A673 (cell line): ENCODE data around the gene CDC42BPB. TPM values are rescaled to one million over a fixed set of nuclear protein-coding genes. Genes with fewer than 3 reads are reported as not detected.
A peak's percentile ranks its signal among the peaks of the same experiment; 100 is the strongest.

ENCODE experiments used
- BruUV-seq: library from RNA; stranded (reverse); fragments of 400-500 nt; replicated peaks from 2 replicates; lab custom pipeline; 2021; lab: Mats Ljungman, UMichigan
- CTCF ChIA-PET: fragments of 300-600 bp; sonication (Branson Sonifier 250); formaldehyde crosslinking; loops from one replicate; lab custom pipeline; 2022; ENCODE audit warnings: antibody characterized with exemption; lab: Charles Lee
- POLR2A ChIA-PET: fragments of 300-600 bp; sonication (Branson Sonifier 250); formaldehyde crosslinking; loops from one replicate; lab custom pipeline; 2022; ENCODE audit warnings: antibody characterized with exemption; ENCODE audit not compliant: low non-redundant PET; lab: Charles Lee
- DNase-seq: peaks from one replicate; pipeline ENCODE4 v3.0.0-alpha.2; 2015; ENCODE audit warnings: low spot score
- H3K27ac ChIP-seq: fragments of 200-600 bp; sonication (generic); 2 replicates; pipeline ENCODE4 v1.5.1; 2016; ENCODE audit warnings: mixed run types, low read depth, mild to moderate bottlenecking, mixed read lengths, antibody characterized with exemption, low read length; ENCODE audit not compliant: poor library complexity, severe bottlenecking
- H3K27me3 ChIP-seq: fragments of 200-600 bp; sonication (generic); replicated peaks from 2 replicates; pipeline ENCODE4 v1.6.1; 2017; ENCODE audit warnings: mixed run types, low read depth, mild to moderate bottlenecking, mixed read lengths, antibody characterized with exemption, low read length; ENCODE audit not compliant: insufficient read depth, poor library complexity
- H3K36me3 ChIP-seq: fragments of 200-600 bp; sonication (generic); 2 replicates; pipeline ENCODE4 v1.6.1; 2016; ENCODE audit warnings: mixed run types, mild to moderate bottlenecking, mixed read lengths, antibody characterized with exemption, low read length; ENCODE audit not compliant: insufficient read depth, poor library complexity, severe bottlenecking
- H3K4me1 ChIP-seq: fragments of 200-600 bp; sonication (generic); 2 replicates; pipeline ENCODE4 v1.6.1; 2017; ENCODE audit warnings: mixed run types, mild to moderate bottlenecking, mixed read lengths, antibody characterized with exemption, low read length; ENCODE audit not compliant: insufficient read depth, poor library complexity, severe bottlenecking
- H3K4me3 ChIP-seq: fragments of 200-600 bp; sonication (generic); 2 replicates; pipeline ENCODE4 v1.5.1; 2016; ENCODE audit warnings: low read depth, mixed run types, mild to moderate bottlenecking, mixed read lengths, low read length; ENCODE audit not compliant: poor library complexity, severe bottlenecking
- H3K9me3 ChIP-seq: fragments of 200-600 bp; sonication (generic); 2 replicates; pipeline ENCODE4 v1.6.1; 2016; ENCODE audit warnings: mixed run types, low read depth, mild to moderate bottlenecking, mixed read lengths, antibody characterized with exemption, low read length; ENCODE audit not compliant: poor library complexity, severe bottlenecking
- EZH2 ChIP-seq: fragments of 200-600 bp; sonication (generic); IDR thresholded peaks from 2 replicates; pipeline ENCODE4 v1.6.1; 2017; ENCODE audit warnings: borderline replicate concordance, low read depth, mild to moderate bottlenecking, mixed read lengths, antibody characterized with exemption, low read length; ENCODE audit not compliant: poor library complexity, severe bottlenecking
- intact Hi-C: fragments of 100-400 bp; cut with micrococcal nuclease; formaldehyde crosslinking; loops from one replicate; pipeline ENCODE4 v1.10.0; 2022; ENCODE audit not compliant: unreplicated experiment
- total RNA-seq: library from RNA; stranded (reverse); gene quantifications from 2 replicates; pipeline ENCODE4 v1.2.3, GENCODE V29; 2021
- TF ChIP-seq, protein P1 (sequence below): fragments of 300-800, 200-600 bp; sonication (generic); conservative IDR thresholded peaks from 2 replicates; pipeline ENCODE4 v1.5.1; 2017; ENCODE audit warnings: low read depth, mild to moderate bottlenecking, antibody characterized with exemption, low read length, moderate library complexity, mixed read lengths

The CDC42BPB gene
- total RNA-seq, 1 experiment from 2014 or later = 103 TPM

DNA sequence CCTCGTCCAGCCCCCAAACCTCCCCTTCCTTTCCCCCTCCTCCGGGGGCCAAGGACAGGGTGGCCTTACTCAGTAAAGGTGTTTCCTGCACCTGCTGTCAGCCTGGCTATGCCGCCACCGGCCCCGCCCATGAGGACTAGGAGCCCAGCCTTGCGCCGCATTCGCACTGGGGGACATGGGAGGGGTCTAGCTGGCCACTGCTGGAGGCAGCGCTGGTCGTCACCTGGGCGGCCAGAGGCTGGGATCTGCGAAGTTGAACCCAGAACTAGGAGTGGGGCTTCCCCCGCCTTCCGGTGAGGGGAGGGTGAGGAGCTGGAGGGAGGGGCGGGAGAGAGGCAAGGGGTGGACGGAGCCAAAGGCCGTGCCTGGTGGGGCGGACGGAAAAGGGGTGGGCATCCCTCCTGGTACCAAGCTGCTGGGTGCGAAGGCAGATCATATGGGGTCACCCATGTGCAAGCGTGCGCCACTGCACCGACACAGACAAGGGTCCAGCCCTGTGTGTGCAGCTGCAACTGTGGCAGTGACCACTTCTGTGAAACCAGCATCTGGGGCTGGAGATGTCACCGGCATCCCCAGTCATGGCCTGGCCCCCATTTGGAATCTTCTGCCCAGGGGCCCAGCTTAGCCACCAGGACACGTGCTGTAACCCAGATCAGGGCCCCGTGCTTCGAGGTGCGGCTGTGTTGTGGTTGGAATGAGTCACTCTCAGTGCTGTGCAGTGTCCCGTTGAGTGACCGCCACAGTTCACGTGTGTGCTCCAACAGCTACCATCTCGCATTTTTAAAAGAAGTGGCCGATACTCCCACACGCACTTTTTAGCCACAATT is 126.4 kb downstream of the CDC42BPB start:
- no TSS peak for BruUV-seq
- CTCF ChIA-PET = no interaction called here
- DNase-seq = no peak
- no peaks in the 10 kb centered on the region for H3K27me3 ChIP-seq
- H3K36me3 ChIP-seq = peaks cover 6% of the 10 kb centered on the region
- peaks cover 11% of the 10 kb centered on the region for H3K4me1 ChIP-seq
- no peak overlapping the region for H3K27ac ChIP-seq
- TF ChIP-seq EZH2 = no peak
- TF ChIP-seq, protein P1, sequence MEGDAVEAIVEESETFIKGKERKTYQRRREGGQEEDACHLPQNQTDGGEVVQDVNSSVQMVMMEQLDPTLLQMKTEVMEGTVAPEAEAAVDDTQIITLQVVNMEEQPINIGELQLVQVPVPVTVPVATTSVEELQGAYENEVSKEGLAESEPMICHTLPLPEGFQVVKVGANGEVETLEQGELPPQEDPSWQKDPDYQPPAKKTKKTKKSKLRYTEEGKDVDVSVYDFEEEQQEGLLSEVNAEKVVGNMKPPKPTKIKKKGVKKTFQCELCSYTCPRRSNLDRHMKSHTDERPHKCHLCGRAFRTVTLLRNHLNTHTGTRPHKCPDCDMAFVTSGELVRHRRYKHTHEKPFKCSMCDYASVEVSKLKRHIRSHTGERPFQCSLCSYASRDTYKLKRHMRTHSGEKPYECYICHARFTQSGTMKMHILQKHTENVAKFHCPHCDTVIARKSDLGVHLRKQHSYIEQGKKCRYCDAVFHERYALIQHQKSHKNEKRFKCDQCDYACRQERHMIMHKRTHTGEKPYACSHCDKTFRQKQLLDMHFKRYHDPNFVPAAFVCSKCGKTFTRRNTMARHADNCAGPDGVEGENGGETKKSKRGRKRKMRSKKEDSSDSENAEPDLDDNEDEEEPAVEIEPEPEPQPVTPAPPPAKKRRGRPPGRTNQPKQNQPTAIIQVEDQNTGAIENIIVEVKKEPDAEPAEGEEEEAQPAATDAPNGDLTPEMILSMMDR = no peak
- peak overlapping the region; percentile 51 for H3K4me3 ChIP-seq
- POLR2A ChIA-PET = no interaction called here
- no peaks in the 10 kb centered on the region for H3K9me3 ChIP-seq
- intact Hi-C loops = no loop called here

DNA sequence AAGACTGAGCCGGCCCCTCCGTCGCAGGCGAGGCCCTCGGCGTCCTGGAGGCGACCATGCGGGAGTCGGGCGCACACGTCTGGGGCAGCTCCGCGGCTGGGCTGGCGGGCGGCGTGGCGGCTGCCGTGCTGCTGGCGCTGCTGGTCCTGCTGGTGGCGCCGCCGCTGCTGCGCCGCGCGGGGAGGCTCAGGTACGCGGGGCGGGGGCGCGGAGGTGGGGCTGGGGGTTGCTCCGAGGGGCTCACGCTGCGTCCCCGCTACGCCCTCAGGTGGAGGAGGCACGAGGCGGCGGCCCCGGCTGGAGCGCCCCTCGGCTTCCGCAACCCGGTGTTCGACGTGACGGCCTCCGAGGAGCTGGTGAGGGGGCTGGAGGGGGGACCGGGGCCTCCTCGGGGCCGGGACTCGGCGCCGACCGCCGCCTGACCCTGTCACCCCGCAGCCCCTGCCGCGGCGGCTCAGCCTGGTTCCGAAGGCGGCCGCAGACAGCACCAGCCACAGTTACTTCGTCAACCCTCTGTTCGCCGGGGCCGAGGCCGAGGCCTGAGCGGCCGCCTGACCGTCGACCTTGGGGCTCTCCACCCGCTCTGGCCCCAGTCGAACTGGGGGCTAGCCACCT is 127.1 kb downstream of the CDC42BPB start:
- Histone ChIP-seq H3K9me3 (no peaks in the 10 kb centered on the region), H3K36me3 (peaks cover 6% of the 10 kb centered on the region), H3K27ac (no peak overlapping the region), H3K27me3 (no peaks in the 10 kb centered on the region), H3K4me3 (peak overlapping the region; percentile 51), H3K4me1 (peaks cover 11% of the 10 kb centered on the region)
- TF ChIP-seq, protein P1 = no peak; the same call in 1 of the 2 replicates
- TF ChIP-seq EZH2 = no peak
- POLR2A ChIA-PET = no interaction called here
- DNase-seq = peak; percentile 43
- no TSS peak for BruUV-seq
- intact Hi-C loops = no loop called here
- CTCF ChIA-PET = no interaction called here

DNA sequence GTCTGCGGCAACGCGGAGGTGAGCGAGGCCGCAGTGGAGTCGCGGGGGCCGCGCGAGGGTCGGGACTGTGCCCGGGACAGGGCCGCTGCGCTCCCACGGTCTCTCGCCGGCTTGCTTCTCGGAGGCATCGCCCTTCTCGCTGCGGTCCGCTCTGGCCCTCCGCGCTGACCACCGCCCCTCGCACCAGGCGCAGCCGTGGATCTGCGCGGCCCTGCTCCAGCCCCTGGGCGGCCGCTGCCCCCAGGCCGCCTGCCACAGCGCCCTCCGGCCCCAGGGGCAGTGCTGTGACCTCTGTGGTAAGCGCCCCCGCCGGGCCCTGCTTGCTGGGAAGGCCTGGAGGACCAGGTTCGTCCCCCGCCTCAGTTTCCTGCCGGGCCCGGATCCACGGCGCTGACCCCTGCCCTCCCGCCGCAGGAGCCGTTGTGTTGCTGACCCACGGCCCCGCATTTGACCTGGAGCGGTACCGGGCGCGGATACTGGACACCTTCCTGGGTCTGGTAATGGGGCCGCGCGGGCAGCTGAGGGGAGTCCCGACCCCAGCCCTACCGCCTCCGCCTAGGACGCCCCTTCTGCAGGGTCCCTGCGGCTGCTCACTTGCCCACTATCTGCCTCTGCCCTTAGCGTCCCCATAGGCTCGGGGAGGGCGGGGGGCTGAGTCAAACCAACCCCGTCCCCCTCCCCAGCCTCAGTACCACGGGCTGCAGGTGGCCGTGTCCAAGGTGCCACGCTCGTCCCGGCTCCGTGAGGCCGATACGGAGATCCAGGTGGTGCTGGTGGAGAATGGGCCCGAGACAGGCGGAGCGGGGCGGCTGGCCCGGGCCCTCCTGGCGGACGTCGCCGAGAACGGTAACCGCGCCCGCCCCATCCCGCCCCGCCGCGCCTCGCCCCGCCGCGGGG is 127.9 kb downstream of the CDC42BPB start:
- POLR2A ChIA-PET = no interaction called here
- Histone ChIP-seq H3K27ac (no peak overlapping the region), H3K27me3 (no peaks in the 10 kb centered on the region), H3K4me1 (peaks cover 11% of the 10 kb centered on the region), H3K4me3 (peak overlapping the region; percentile 51), H3K9me3 (no peaks in the 10 kb centered on the region), H3K36me3 (peaks cover 6% of the 10 kb centered on the region)
- intact Hi-C loops = no loop called here
- TF ChIP-seq EZH2 = no peak
- TF ChIP-seq, protein P1 = no peak
- DNase-seq = no peak
- BruUV-seq = no TSS peak
- CTCF ChIA-PET = no interaction called here
